Colonic mucosa (tissue), 4 donors: Measurements from ENCODE around the gene HINT3. TPM values are rescaled to one million over a fixed set of nuclear protein-coding genes. Genes with fewer than 3 reads are reported as not detected.

Experiments used
- DNase-seq: peaks from one replicate; pipeline ENCODE4 v3.0.0-alpha.2; 2020
- H3K27ac ChIP-seq: fragments of 200-600 bp; one replicate; pipeline ENCODE4 v1.8.0; 2021
- H3K27me3 ChIP-seq: fragments of 200-600 bp; one replicate; pipeline ENCODE4 v1.8.0; 2021
- H3K36me3 ChIP-seq: fragments of 200-600 bp; one replicate; pipeline ENCODE4 v1.8.0; 2021
- H3K4me1 ChIP-seq: fragments of 200-600 bp; one replicate; pipeline ENCODE4 v1.8.0; 2021; ENCODE audit warnings: mild to moderate bottlenecking
- H3K4me3 ChIP-seq: fragments of 200-600 bp; one replicate; pipeline ENCODE4 v1.8.0; 2021
- H3K9ac ChIP-seq, 2 donors: one replicate each; pipeline ENCODE4 v1.7.0; 2013; ENCODE audit warnings: control low read depth in 2 of 2, low read depth in 2 of 2, low read length in 2 of 2
- H3K9me3 ChIP-seq: fragments of 200-600 bp; one replicate; pipeline ENCODE4 v1.8.0; 2021
- intact Hi-C: fragments of 100-400 bp; cut with DNase I; formaldehyde crosslinking; loops from one replicate; pipeline ENCODE4 v1.14.1; 2022
- total RNA-seq, 2 donors: library from RNA; stranded (reverse); fragmentation: NEBNext Ultra II Directional in 1 of 2; extraction: Animal tissue kit (Norgen Biotek cat#: 25700) in 1 of 2; gene quantifications; one replicate each; pipeline ENCODE4 v1.2.1, GENCODE V29; 2021
- TF ChIP-seq, protein P1 (sequence below): fragments of 200-600 bp; IDR thresholded peaks from one replicate; pipeline ENCODE4 v1.8.0; 2022; ENCODE audit warnings: antibody characterized with exemption, mild to moderate bottlenecking
- donor health status: healthy.
- donor health status: DM: no; HTN: no; CAD: no.
- donor health status: DM: no; HTN: no; CAD: no.

The HINT3 gene
- total RNA-seq, 2 donors from 2014 or later: 17.1 to 38.5 TPM

DNA sequence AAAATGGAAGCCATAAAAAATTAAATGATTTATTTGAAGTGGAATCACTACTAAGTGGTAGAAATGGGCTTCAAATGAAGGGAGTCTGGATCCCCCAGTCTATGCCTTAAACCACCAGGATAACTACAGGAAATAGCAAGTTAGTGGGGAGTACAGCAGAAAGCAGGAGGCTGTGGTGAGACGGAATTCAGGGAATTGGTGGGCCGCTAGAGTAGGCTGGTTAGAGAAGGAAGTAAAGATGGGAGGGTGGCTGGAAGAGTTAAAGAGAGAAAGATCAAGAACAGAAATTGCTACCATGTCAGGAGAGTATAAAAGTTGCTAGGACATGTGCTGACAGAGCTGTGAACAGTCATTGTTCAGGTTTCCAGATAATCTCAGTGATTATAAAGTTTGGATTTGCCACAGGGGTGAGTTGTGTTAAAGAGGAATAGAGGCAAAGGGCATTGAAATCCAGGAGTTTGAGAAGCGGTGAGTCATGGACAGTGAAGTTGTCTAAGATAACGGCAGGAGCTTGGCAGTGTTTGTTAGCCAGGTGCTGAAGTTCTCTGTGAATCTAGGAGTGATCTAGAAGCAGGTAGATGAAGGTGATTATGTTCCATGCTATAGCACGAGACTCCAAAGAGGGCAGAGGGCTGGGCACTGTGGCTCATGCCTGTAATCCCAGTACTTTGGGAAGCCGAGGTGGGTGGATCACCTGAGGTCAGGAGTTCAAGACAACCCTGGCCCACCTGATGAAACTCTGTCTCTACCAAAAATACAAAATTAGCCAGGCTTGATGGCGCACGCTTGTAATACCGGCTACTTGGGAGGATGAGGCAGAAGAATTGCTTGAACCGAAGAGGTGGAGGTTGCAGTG is 13.7 kb upstream of the HINT3 start:
- intact Hi-C loops: no loop called here
- H3K4me3 ChIP-seq: no peak overlapping the region
- DNase-seq: peak; percentile 60
- no peak overlapping the region for H3K9ac ChIP-seq
- no peaks in the 10 kb centered on the region for H3K9me3 ChIP-seq
- peaks cover 8% of the 10 kb centered on the region for H3K4me1 ChIP-seq
- TF ChIP-seq, protein P1, sequence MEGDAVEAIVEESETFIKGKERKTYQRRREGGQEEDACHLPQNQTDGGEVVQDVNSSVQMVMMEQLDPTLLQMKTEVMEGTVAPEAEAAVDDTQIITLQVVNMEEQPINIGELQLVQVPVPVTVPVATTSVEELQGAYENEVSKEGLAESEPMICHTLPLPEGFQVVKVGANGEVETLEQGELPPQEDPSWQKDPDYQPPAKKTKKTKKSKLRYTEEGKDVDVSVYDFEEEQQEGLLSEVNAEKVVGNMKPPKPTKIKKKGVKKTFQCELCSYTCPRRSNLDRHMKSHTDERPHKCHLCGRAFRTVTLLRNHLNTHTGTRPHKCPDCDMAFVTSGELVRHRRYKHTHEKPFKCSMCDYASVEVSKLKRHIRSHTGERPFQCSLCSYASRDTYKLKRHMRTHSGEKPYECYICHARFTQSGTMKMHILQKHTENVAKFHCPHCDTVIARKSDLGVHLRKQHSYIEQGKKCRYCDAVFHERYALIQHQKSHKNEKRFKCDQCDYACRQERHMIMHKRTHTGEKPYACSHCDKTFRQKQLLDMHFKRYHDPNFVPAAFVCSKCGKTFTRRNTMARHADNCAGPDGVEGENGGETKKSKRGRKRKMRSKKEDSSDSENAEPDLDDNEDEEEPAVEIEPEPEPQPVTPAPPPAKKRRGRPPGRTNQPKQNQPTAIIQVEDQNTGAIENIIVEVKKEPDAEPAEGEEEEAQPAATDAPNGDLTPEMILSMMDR: no peak
- no peaks in the 10 kb centered on the region for H3K27me3 ChIP-seq
- no peaks in the 10 kb centered on the region for H3K36me3 ChIP-seq
- H3K27ac ChIP-seq: peak overlapping the region; percentile 83

DNA sequence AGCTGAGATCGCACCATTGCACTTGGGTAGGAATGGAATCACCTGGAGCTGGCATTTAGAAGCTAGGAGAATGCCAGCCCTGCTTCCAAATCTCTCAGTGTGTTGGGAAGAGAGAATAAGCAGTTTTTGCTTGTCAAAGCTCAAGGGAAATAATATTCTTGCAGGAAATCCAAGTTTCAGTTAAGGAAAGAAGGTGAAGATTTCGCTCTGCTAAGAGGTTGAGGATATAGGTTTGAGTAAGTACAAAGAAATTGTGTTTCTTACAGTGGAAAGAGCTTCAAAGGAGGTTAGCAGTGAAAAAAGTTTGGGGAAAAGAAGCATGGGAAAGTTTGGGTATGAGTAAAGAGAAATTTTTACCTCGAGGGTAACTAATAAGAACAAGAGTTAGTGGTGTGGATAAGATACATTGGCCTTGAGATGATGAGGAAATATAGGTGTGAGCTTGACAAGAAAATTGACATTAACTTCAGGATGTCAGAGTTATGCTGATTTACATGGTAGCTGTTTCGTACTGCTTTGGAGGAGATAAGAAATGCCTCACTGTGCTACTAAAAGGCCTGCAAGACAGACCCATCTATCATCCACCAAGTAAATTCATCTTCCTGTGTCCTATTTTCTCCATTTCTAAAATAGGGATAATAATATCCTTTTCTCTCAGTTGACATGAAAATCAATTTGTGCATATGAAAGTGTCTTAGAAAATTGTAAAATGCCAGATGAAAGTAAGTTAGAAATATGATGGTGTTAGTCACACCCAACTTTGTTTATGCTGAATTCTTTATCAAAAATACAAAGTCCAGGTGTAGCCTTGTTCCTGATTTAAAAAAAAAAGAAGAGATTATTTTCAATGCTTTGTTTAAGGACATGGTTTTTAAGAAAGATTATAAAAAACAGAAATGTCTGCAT is 12.8 kb upstream of the HINT3 start:
- Histone ChIP-seq H3K27me3 (no peaks in the 10 kb centered on the region), H3K9me3 (no peaks in the 10 kb centered on the region)
- TF ChIP-seq, protein P1: no peak

DNA sequence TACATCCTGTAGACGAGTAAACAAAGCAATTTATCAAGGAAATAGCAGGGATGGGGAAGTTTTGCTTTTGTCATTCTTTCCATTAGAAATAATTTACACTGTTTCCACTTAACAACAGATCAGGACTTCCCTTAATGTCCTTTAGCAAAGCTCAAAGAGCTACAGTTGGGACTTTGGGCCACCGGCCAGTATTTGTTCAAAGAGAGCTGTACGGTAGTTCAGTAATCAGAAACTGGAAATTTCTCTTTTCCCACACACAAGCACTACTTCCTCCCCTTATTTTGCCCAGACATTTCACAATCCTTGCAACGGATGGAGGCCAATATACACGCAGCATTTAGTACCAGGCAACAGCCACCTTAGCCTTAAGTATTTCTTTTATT is 12.1 kb upstream of the HINT3 start:
- peak overlapping the region in 1 of 2 donors; percentile 4 for H3K9ac ChIP-seq
- H3K36me3 ChIP-seq: no peaks in the 10 kb centered on the region
- no peaks in the 10 kb centered on the region for H3K27me3 ChIP-seq
- TF ChIP-seq, protein P1: no peak
- peak; percentile 79 for DNase-seq
- H3K9me3 ChIP-seq: no peaks in the 10 kb centered on the region
- intact Hi-C loops: no loop called here
- no peak overlapping the region for H3K4me3 ChIP-seq
- H3K4me1 ChIP-seq: peaks cover 8% of the 10 kb centered on the region
- peak overlapping the region; percentile 83 for H3K27ac ChIP-seq

More for the DNA sequence above, 12.8 kb upstream of the HINT3 start:
- no peak for DNase-seq
- no peaks in the 10 kb centered on the region for H3K36me3 ChIP-seq
- intact Hi-C loops: no loop called here
- H3K4me1 ChIP-seq: peaks cover 8% of the 10 kb centered on the region
- H3K9ac ChIP-seq: peak overlapping the region in 1 of 2 donors; percentile 4
- no peak overlapping the region for H3K4me3 ChIP-seq
- peak overlapping the region; percentile 83 for H3K27ac ChIP-seq

DNA sequence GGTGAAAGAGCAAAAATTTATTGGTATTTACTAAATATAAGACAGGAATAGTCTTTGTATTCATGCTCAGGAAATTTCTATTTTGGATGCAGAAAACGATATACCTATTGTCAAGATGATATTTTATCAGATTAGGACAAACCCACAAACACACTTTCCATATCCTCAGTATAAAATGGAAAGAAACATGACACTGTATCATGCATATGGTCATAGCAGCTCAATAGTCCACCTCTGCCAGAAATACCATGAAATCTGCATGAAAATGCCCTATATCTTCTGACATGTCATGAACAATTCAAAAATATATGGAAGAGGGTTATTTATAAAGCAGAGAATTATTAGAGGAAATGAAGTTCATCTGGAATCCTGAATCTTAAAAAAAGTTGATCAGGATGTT is 11.7 kb upstream of the HINT3 start:
- H3K9me3 ChIP-seq: no peaks in the 10 kb centered on the region
- H3K27me3 ChIP-seq: no peaks in the 10 kb centered on the region
- no peak overlapping the region for H3K4me3 ChIP-seq
- peak overlapping the region; percentile 83 for H3K27ac ChIP-seq
- H3K4me1 ChIP-seq: peaks cover 8% of the 10 kb centered on the region
- no peaks in the 10 kb centered on the region for H3K36me3 ChIP-seq
- intact Hi-C loops: loop anchor here (5.0 kb wide), 1 partner anchor 38 kb away; no protein-coding TSS in a partner anchor
- TF ChIP-seq, protein P1: no peak
- no peak overlapping the region for H3K9ac ChIP-seq
- DNase-seq: no peak

DNA sequence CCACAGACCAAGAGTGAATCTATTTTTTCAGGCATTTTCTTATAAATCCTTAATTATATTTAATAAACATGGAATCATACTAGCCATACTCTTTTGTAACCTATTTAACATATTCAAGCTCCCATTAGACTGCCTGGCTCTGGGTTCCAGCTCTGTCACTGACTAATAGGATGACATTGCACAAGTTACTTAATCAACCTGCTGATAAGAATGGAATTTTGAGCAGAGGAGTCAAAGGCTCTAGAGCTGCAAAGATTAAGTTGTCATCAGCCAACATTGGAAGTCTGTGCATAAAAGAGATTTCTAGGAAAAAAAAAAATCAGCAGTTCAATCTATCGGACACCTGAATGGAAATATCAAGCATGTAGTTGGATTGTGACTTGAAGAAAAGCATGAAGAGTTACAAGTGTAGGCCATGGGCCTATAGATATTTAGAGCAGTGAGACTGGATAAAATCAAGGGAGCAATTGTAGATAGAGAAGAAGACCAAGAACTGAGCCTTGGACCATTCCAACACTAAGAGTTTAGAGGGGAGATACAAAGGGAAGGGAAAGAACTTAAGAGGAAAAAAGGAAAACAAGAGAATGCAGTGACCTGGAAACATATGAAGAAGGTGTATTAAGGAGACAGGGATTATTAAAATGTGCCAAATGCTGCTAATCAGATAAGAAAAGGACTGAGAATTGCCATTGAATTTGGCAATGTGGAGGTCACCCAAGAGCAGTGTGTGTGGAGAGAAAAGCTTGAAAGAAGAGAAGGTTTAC is 11.0 kb upstream of the HINT3 start:
- no peaks in the 10 kb centered on the region for H3K27me3 ChIP-seq
- TF ChIP-seq, protein P1: no peak
- no peak for DNase-seq
- H3K4me1 ChIP-seq: peaks cover 8% of the 10 kb centered on the region
- peak overlapping the region; percentile 83 for H3K27ac ChIP-seq
- no peak overlapping the region for H3K9ac ChIP-seq
- intact Hi-C loops: loop anchor here (5.0 kb wide), 1 partner anchor 38 kb away; no protein-coding TSS in a partner anchor
- no peak overlapping the region for H3K4me3 ChIP-seq
- H3K36me3 ChIP-seq: no peaks in the 10 kb centered on the region
- H3K9me3 ChIP-seq: no peaks in the 10 kb centered on the region
